Measurements from ENCODE around the gene PDXP. TPM values are rescaled to one million over a fixed set of nuclear protein-coding genes. Genes with fewer than 3 reads are reported as not detected.
A peak's percentile ranks its signal among the peaks of the same experiment; 100 is the strongest.

PDXP gene
- total and polyA plus RNA-seq, 2 of the 13 experiments (the other 11 are each of a cell fraction or from before 2014, with no cell fraction given), result 58.2 to 70.6 TPM

DNA sequence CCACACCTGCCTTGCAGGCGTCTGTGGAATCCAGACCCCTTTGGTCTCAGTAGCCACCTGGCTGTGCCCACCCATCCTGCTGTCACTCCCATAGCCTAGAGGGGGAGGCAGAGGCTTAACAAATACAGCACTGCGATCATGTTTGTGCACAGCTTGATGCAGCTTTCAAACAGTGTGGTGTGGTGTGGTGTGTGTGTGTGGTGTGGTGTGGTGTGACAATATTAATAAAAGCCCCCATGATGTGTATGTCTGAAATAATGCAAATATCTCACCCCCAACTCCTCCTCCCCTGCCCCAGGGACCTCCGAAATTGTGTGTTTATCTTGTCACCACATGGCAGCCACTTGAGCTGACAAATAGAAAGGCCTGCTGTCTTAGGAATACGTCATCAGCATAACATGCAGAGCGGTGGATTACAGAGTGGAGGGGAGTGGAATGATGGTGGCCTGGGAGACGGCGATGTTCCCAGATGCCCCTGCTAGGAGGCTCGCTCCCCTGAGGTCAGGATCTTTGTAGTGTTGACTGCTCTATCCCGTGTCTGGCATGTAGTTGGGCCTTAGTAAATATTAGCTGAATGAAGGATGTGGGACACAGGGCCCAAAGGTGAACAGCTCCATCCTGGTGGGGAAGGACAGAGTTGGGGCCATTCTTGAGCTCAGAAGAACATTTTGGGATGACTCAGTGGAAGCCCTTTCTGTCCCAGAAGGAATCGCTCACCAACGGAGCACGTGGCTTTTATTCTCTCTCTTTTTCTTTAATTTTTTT lies 2.8 kb downstream of the PDXP start (continued):
- no peak for TF ChIP-seq SUZ12 (IDR thresholded peaks at IDR 0.05; ENCODE audit: low read depth, low read length)
- 0 out of 2 replicates have a peak, but pooled peaks have one; percentile 53 for TF ChIP-seq ZBTB21 (CRISPR knock-in tag; IDR thresholded peaks at IDR 0.05)
- TF ChIP-seq, protein P1, sequence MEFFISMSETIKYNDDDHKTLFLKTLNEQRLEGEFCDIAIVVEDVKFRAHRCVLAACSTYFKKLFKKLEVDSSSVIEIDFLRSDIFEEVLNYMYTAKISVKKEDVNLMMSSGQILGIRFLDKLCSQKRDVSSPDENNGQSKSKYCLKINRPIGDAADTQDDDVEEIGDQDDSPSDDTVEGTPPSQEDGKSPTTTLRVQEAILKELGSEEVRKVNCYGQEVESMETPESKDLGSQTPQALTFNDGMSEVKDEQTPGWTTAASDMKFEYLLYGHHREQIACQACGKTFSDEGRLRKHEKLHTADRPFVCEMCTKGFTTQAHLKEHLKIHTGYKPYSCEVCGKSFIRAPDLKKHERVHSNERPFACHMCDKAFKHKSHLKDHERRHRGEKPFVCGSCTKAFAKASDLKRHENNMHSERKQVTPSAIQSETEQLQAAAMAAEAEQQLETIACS (CRISPR knock-in tag; IDR thresholded peaks at IDR 0.05), result 0 out of 2 replicates have a peak, but pooled peaks have one; percentile 17
- peak; percentile 80 for TF ChIP-seq ZFX (CRISPR knock-in tag; IDR thresholded peaks at IDR 0.05; ENCODE audit: low read depth)
- TF ChIP-seq, protein P2, sequence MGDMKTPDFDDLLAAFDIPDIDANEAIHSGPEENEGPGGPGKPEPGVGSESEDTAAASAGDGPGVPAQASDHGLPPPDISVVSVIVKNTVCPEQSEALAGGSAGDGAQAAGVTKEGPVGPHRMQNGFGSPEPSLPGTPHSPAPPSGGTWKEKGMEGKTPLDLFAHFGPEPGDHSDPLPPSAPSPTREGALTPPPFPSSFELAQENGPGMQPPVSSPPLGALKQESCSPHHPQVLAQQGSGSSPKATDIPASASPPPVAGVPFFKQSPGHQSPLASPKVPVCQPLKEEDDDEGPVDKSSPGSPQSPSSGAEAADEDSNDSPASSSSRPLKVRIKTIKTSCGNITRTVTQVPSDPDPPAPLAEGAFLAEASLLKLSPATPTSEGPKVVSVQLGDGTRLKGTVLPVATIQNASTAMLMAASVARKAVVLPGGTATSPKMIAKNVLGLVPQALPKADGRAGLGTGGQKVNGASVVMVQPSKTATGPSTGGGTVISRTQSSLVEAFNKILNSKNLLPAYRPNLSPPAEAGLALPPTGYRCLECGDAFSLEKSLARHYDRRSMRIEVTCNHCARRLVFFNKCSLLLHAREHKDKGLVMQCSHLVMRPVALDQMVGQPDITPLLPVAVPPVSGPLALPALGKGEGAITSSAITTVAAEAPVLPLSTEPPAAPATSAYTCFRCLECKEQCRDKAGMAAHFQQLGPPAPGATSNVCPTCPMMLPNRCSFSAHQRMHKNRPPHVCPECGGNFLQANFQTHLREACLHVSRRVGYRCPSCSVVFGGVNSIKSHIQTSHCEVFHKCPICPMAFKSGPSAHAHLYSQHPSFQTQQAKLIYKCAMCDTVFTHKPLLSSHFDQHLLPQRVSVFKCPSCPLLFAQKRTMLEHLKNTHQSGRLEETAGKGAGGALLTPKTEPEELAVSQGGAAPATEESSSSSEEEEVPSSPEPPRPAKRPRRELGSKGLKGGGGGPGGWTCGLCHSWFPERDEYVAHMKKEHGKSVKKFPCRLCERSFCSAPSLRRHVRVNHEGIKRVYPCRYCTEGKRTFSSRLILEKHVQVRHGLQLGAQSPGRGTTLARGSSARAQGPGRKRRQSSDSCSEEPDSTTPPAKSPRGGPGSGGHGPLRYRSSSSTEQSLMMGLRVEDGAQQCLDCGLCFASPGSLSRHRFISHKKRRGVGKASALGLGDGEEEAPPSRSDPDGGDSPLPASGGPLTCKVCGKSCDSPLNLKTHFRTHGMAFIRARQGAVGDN (CRISPR knock-in tag; IDR thresholded peaks at IDR 0.05), result peak; percentile 43
- no peak for TF ChIP-seq CBX5 (CRISPR knock-in tag; IDR thresholded peaks at IDR 0.05; ENCODE audit: borderline replicate concordance)
- TF ChIP-seq, protein P3, sequence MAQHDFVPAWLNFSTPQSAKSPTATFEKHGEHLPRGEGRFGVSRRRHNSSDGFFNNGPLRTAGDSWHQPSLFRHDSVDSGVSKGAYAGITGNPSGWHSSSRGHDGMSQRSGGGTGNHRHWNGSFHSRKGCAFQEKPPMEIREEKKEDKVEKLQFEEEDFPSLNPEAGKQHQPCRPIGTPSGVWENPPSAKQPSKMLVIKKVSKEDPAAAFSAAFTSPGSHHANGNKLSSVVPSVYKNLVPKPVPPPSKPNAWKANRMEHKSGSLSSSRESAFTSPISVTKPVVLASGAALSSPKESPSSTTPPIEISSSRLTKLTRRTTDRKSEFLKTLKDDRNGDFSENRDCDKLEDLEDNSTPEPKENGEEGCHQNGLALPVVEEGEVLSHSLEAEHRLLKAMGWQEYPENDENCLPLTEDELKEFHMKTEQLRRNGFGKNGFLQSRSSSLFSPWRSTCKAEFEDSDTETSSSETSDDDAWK (CRISPR knock-in tag; IDR thresholded peaks at IDR 0.05), result no peak
- TF ChIP-seq, protein P4, sequence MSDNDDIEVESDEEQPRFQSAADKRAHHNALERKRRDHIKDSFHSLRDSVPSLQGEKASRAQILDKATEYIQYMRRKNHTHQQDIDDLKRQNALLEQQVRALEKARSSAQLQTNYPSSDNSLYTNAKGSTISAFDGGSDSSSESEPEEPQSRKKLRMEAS (IDR thresholded peaks at IDR 0.05), result peak; percentile 48; the same call in 1 of the 2 replicates
- TF ChIP-seq CBFB (CRISPR knock-in tag; IDR thresholded peaks at IDR 0.05), result no peak
- TF ChIP-seq POLR2AphosphoS2 (IDR thresholded peaks at IDR 0.05; ENCODE audit: low read depth, low read length), result no peak
- peak; percentile 81 for TF ChIP-seq FOXO1 (CRISPR knock-in tag; IDR thresholded peaks at IDR 0.05)
- TF ChIP-seq, protein P5, sequence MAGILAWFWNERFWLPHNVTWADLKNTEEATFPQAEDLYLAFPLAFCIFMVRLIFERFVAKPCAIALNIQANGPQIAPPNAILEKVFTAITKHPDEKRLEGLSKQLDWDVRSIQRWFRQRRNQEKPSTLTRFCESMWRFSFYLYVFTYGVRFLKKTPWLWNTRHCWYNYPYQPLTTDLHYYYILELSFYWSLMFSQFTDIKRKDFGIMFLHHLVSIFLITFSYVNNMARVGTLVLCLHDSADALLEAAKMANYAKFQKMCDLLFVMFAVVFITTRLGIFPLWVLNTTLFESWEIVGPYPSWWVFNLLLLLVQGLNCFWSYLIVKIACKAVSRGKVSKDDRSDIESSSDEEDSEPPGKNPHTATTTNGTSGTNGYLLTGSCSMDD (CRISPR knock-in tag; IDR thresholded peaks at IDR 0.05), result no peak
- TF ChIP-seq, protein P6, sequence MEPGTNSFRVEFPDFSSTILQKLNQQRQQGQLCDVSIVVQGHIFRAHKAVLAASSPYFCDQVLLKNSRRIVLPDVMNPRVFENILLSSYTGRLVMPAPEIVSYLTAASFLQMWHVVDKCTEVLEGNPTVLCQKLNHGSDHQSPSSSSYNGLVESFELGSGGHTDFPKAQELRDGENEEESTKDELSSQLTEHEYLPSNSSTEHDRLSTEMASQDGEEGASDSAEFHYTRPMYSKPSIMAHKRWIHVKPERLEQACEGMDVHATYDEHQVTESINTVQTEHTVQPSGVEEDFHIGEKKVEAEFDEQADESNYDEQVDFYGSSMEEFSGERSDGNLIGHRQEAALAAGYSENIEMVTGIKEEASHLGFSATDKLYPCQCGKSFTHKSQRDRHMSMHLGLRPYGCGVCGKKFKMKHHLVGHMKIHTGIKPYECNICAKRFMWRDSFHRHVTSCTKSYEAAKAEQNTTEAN (CRISPR knock-in tag; conservative IDR thresholded peaks at IDR 0.05), result 0 out of 2 replicates have a peak, but pooled peaks have one; percentile 31
- TF ChIP-seq RBM39 (IDR thresholded peaks at IDR 0.05; ENCODE audit: low read depth, low read length, poor library complexity, severe bottlenecking), result no peak
- TF ChIP-seq ZNF572 (CRISPR knock-in tag; IDR thresholded peaks at IDR 0.05), result no peak
- TF ChIP-seq GATAD2A (CRISPR knock-in tag; IDR thresholded peaks at IDR 0.05), result peak; percentile 73
- TF ChIP-seq, protein P7, sequence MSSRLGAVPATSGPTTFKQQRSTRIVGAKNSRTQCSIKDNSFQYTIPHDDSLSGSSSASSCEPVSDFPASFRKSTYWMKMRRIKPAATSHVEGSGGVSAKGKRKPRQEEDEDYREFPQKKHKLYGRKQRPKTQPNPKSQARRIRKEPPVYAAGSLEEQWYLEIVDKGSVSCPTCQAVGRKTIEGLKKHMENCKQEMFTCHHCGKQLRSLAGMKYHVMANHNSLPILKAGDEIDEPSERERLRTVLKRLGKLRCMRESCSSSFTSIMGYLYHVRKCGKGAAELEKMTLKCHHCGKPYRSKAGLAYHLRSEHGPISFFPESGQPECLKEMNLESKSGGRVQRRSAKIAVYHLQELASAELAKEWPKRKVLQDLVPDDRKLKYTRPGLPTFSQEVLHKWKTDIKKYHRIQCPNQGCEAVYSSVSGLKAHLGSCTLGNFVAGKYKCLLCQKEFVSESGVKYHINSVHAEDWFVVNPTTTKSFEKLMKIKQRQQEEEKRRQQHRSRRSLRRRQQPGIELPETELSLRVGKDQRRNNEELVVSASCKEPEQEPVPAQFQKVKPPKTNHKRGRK (CRISPR knock-in tag; IDR thresholded peaks at IDR 0.05), result no peak
- peak; percentile 78 for TF ChIP-seq RARA (CRISPR knock-in tag; IDR thresholded peaks at IDR 0.05)

Data from HepG2 (cell line).